ENCODE data around the gene SLC15A3. TPM values are rescaled to one million over a fixed set of nuclear protein-coding genes. Genes with fewer than 3 reads are reported as not detected.

Gene SLC15A3
- total RNA-seq, 1 donor, result 13.0 TPM

GRCh38 chr11:60932605-60933356, 19.2 kb downstream of the SLC15A3 start:
- H3K4me3 ChIP-seq (ENCODE audit: low read depth, low read length), result no peak overlapping the region
- no peak for TF ChIP-seq CTCF (IDR thresholded peaks at IDR 0.05; ENCODE audit: insufficient read depth, low read depth, low read length)
- DNase-seq (ENCODE audit: low read depth), result no peak

GRCh38 chr11:60931917-60932316, 20.1 kb downstream of the SLC15A3 start:
- TF ChIP-seq CTCF (IDR thresholded peaks at IDR 0.05; ENCODE audit: insufficient read depth, low read depth, low read length), result no peak
- DNase-seq (ENCODE audit: low read depth), result no peak

GRCh38 chr11:60930394-60930793, 21.6 kb downstream of the SLC15A3 start:
- no peak overlapping the region for H3K4me3 ChIP-seq (ENCODE audit: low read depth, low read length)
- TF ChIP-seq CTCF (IDR thresholded peaks at IDR 0.05; ENCODE audit: insufficient read depth, low read depth, low read length), result no peak
- DNase-seq (ENCODE audit: low read depth), result no peak

More at GRCh38 chr11:60931917-60932316, 20.1 kb downstream of the SLC15A3 start:
- no peak overlapping the region for H3K4me3 ChIP-seq (ENCODE audit: low read depth, low read length)

- DNase-seq (ENCODE audit: low read depth), result no peak
- no peak overlapping the region for H3K4me3 ChIP-seq (ENCODE audit: low read depth, low read length)
- TF ChIP-seq CTCF (IDR thresholded peaks at IDR 0.05; ENCODE audit: insufficient read depth, low read depth, low read length), result no peak
These were observed 22.2 kb downstream of the SLC15A3 start for GRCh38 chr11:60929764-60930163.

- no peak overlapping the region for H3K4me3 ChIP-seq (ENCODE audit: low read depth, low read length)
- DNase-seq (ENCODE audit: low read depth), result no peak
- TF ChIP-seq CTCF (IDR thresholded peaks at IDR 0.05; ENCODE audit: insufficient read depth, low read depth, low read length), result no peak
These were observed 23.4 kb downstream of the SLC15A3 start for GRCh38 chr11:60928563-60929001.

GRCh38 chr11:60927600-60927999, 24.4 kb downstream of the SLC15A3 start:
- H3K4me3 ChIP-seq (ENCODE audit: low read depth, low read length), result no peak overlapping the region
- TF ChIP-seq CTCF (IDR thresholded peaks at IDR 0.05; ENCODE audit: insufficient read depth, low read depth, low read length), result no peak
- DNase-seq (ENCODE audit: low read depth), result no peak

Data from fibroblast of villous mesenchyme (primary cell).